SH-SY5Y (cell line): Measurements from ENCODE around the gene LPAR1.

Experiments
- GATA2 ChIP-seq: IDR thresholded peaks from 2 replicates; pipeline ENCODE4 v1.6.1; 2011; ENCODE audit warnings: mild to moderate bottlenecking, low read depth, low read length
- GATA3 ChIP-seq: IDR thresholded peaks from 2 replicates; pipeline ENCODE4 v1.6.1; 2011; ENCODE audit warnings: low read depth, mild to moderate bottlenecking, low read length, moderate library complexity

GRCh38 chr9:110968096-110968495, 70.2 kb downstream of the LPAR1 start:
- TF ChIP-seq GATA3 = no peak
- no peak for TF ChIP-seq GATA2
